K562 (cell line): ENCODE results near the gene PRMT5. TPM values are rescaled to one million over a fixed set of nuclear protein-coding genes. Genes with fewer than 3 reads are reported as not detected.

Experiments
- CHD1 ChIP-seq: fragments of 200-600 bp; sonication (generic); IDR thresholded peaks from one replicate; pipeline ENCODE4 v1.6.1; 2012; ENCODE audit warnings: mild to moderate bottlenecking, moderate library complexity, low read length, inconsistent platforms
- CSDE1 ChIP-seq, 2 experiments: fragments of 450-650 bp; IDR thresholded peaks; 2 replicates each; pipeline ENCODE4 v1.6.1; 2016; ENCODE audit warnings: mild to moderate bottlenecking in 1 of 2
- FOXA1 ChIP-seq: fragments of 450-650 bp; IDR thresholded peaks from 2 replicates; pipeline ENCODE4 v1.6.1; 2016; ENCODE audit warnings: mild to moderate bottlenecking, borderline replicate concordance
- KLF6 ChIP-seq: fragments of 250-450 bp; sonication (Bioruptor Pico); IDR thresholded peaks from 2 replicates; pipeline ENCODE4 v1.4.0; 2020; ENCODE audit warnings: mild to moderate bottlenecking, moderate library complexity, borderline replicate concordance
- NFATC3 ChIP-seq: fragments of 450-650 bp; IDR thresholded peaks from 2 replicates; pipeline ENCODE4 v1.6.1; 2017; ENCODE audit warnings: mild to moderate bottlenecking
- NUFIP1 ChIP-seq: fragments of 450-650 bp; IDR thresholded peaks from 2 replicates; pipeline ENCODE4 v1.6.1; 2018; ENCODE audit not compliant: partially characterized antibody
- SAFB ChIP-seq: fragments of 200-400 bp; formaldehyde crosslinking; IDR thresholded peaks from 2 replicates; pipeline ENCODE4 v1.6.1; 2017; ENCODE audit warnings: low read depth, low read length, borderline replicate concordance
- ZBED1 ChIP-seq: IDR thresholded peaks from 2 replicates; pipeline ENCODE4 v1.6.1; 2014
- ZC3H11A ChIP-seq: IDR thresholded peaks from 2 replicates; pipeline ENCODE4 v1.6.1; 2012; ENCODE audit warnings: low read depth, low read length, improper control_type of control experiment
- ZNF133 ChIP-seq: fragments of 250-450 bp; sonication (Bioruptor Pico); IDR thresholded peaks from 2 replicates; pipeline ENCODE4 v1.4.0; 2020; ENCODE audit warnings: mild to moderate bottlenecking
- polyA plus RNA-seq, 8 experiments: library from polyadenylated mRNA; depleted of rRNA in 4 of 8; stranded (reverse) in 5 of 8; unstranded in 3 of 8; fragments of >200 nt; fragmentation: Nextera tagmentation in 2 of 8; fragmentation: Illumina TruSeq in 1 of 8; extraction: Ambion mirVana in 2 of 8; extraction: Trizol in 1 of 8; gene quantifications; 2 replicates each; pipeline versions ENCODE4 v1.2.1 to v1.2.3, GENCODE V29; 2011 to 2014; ENCODE audit warnings: inconsistent platforms in 1 of 8, missing spikeins in 1 of 8
- total RNA-seq, 7 experiments: library from RNA; depleted of rRNA in 6 of 7; stranded (reverse); fragments of >200 nt in 6 of 7; fragmentation: Illumina TruSeq in 2 of 7; extraction: Trizol in 2 of 7; gene quantifications; 2 replicates each; pipeline versions ENCODE4 v1.2.1 to v1.2.3, GENCODE V29; 2011 to 2021; ENCODE audit warnings: low replicate concordance in 1 of 7
- TF ChIP-seq, protein P1 (sequence below): fragments of 450-650 bp; IDR thresholded peaks from 2 replicates; pipeline ENCODE4 v1.6.1; 2017; ENCODE audit warnings: antibody characterized with exemption, mild to moderate bottlenecking
- TF ChIP-seq, protein P2 (sequence below): fragments of 450-650 bp; formaldehyde crosslinking; IDR thresholded peaks from 2 replicates; pipeline ENCODE4 v1.4.0; 2022; ENCODE audit warnings: mild to moderate bottlenecking, moderate library complexity
- TF ChIP-seq, protein P3 (sequence below), 2 experiments: IDR thresholded peaks; 2 replicates each; pipeline ENCODE4 v1.6.1; 2012; ENCODE audit warnings: improper control_type of control experiment in 2 of 2, low read depth in 2 of 2, low read length in 2 of 2, borderline replicate concordance in 1 of 2
- TF ChIP-seq, protein P4 (sequence below), 2 experiments: fragments of 450-650 bp in 1 of 2; sonication (generic) in 1 of 2; formaldehyde crosslinking in 1 of 2; IDR thresholded peaks in 1 of 2; conservative IDR thresholded peaks in 1 of 2; 2 replicates each; pipeline versions ENCODE4 v1.6.1 to v1.8.1; 2016 to 2023; ENCODE audit warnings: mild to moderate bottlenecking in 2 of 2, moderate library complexity in 2 of 2, inconsistent platforms in 1 of 2, missing genetic modification reagents in 1 of 2
- TF ChIP-seq, protein P5 (sequence below): IDR thresholded peaks from 2 replicates; pipeline ENCODE4 v1.6.1; 2012; ENCODE audit warnings: low read depth, low read length, improper control_type of control experiment, borderline replicate concordance

PRMT5 gene
- total and polyA plus RNA-seq, 9 of the 15 experiments (the other 6 are each of a cell fraction or from before 2014, with no cell fraction given): 114 to 552 (median 222) TPM

DNA sequence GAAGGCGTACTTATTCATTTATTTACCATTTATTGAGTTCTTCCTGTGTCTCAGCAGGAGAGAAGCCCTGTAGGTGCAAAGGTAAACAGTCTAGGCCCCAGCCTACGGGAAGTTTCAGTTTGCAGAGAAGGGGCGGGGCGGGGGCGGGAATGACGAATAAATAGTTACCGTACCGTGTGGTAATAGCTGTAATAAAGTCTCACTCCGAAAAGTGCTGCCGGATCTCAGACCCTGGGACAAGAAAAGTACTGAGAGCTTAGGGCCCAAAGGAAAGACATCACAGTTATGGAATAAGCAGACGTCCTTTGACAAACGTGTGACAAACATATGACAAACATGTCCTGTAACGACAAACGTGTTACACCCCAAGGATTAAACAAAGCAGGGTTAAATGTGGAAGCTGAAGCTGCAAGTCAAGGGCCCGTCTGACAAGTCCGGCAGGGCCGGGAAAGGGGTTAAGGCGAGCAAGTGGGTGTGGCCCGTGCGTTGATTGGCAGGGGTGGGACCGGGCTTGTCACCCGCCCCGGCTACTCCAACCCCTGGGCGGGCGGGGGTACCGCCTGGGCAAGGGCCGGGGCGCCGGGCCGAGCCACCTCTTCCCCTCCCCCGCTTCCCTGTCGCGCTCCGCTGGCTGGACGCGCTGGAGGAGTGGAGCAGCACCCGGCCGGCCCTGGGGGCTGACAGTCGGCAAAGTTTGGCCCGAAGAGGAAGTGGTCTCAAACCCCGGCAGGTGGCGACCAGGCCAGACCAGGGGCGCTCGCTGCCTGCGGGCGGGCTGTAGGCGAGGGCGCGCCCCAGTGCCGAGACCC, 57.7 kb downstream of the PRMT5 start, which contains the start of gene LRP10 (continued):
- TF ChIP-seq, protein P1, sequence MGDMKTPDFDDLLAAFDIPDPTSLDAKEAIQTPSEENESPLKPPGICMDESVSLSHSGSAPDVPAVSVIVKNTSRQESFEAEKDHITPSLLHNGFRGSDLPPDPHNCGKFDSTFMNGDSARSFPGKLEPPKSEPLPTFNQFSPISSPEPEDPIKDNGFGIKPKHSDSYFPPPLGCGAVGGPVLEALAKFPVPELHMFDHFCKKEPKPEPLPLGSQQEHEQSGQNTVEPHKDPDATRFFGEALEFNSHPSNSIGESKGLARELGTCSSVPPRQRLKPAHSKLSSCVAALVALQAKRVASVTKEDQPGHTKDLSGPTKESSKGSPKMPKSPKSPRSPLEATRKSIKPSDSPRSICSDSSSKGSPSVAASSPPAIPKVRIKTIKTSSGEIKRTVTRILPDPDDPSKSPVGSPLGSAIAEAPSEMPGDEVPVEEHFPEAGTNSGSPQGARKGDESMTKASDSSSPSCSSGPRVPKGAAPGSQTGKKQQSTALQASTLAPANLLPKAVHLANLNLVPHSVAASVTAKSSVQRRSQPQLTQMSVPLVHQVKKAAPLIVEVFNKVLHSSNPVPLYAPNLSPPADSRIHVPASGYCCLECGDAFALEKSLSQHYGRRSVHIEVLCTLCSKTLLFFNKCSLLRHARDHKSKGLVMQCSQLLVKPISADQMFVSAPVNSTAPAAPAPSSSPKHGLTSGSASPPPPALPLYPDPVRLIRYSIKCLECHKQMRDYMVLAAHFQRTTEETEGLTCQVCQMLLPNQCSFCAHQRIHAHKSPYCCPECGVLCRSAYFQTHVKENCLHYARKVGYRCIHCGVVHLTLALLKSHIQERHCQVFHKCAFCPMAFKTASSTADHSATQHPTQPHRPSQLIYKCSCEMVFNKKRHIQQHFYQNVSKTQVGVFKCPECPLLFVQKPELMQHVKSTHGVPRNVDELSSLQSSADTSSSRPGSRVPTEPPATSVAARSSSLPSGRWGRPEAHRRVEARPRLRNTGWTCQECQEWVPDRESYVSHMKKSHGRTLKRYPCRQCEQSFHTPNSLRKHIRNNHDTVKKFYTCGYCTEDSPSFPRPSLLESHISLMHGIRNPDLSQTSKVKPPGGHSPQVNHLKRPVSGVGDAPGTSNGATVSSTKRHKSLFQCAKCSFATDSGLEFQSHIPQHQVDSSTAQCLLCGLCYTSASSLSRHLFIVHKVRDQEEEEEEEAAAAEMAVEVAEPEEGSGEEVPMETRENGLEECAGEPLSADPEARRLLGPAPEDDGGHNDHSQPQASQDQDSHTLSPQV: no peak
- TF ChIP-seq, protein P2, sequence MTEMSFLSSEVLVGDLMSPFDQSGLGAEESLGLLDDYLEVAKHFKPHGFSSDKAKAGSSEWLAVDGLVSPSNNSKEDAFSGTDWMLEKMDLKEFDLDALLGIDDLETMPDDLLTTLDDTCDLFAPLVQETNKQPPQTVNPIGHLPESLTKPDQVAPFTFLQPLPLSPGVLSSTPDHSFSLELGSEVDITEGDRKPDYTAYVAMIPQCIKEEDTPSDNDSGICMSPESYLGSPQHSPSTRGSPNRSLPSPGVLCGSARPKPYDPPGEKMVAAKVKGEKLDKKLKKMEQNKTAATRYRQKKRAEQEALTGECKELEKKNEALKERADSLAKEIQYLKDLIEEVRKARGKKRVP (CRISPR knock-in tag): 0 out of 2 replicates have a peak, but pooled peaks have one; percentile 29
- TF ChIP-seq FOXA1 (no peak), NUFIP1 (no peak), ZC3H11A (no peak), CHD1 (peak; percentile 36), ZBED1 (no peak; the same call in 1 of the 2 replicates), CSDE1 (IDR thresholded peaks at IDR 0.05) (no peak), ZNF133 (CRISPR knock-in tag) (no peak), NFATC3 (0 out of 2 replicates have a peak, but pooled peaks have one; percentile 57), SAFB (no peak), KLF6 (peak; percentile 69; the same call in 1 of the 2 replicates)
- TF ChIP-seq, protein P3, sequence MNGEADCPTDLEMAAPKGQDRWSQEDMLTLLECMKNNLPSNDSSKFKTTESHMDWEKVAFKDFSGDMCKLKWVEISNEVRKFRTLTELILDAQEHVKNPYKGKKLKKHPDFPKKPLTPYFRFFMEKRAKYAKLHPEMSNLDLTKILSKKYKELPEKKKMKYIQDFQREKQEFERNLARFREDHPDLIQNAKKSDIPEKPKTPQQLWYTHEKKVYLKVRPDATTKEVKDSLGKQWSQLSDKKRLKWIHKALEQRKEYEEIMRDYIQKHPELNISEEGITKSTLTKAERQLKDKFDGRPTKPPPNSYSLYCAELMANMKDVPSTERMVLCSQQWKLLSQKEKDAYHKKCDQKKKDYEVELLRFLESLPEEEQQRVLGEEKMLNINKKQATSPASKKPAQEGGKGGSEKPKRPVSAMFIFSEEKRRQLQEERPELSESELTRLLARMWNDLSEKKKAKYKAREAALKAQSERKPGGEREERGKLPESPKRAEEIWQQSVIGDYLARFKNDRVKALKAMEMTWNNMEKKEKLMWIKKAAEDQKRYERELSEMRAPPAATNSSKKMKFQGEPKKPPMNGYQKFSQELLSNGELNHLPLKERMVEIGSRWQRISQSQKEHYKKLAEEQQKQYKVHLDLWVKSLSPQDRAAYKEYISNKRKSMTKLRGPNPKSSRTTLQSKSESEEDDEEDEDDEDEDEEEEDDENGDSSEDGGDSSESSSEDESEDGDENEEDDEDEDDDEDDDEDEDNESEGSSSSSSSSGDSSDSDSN (IDR thresholded peaks at IDR 0.05; ENCODE audit: borderline replicate concordance in 1 of 2, low read depth in 2 of 2, low read length in 2 of 2): peak; percentile 81 to 88; a peak in 2 of 4 replicates
- TF ChIP-seq, protein P4, sequence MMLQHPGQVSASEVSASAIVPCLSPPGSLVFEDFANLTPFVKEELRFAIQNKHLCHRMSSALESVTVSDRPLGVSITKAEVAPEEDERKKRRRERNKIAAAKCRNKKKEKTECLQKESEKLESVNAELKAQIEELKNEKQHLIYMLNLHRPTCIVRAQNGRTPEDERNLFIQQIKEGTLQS (IDR thresholded peaks at IDR 0.05): peak; percentile 35; the same call in 1 of the 2 replicates
- TF ChIP-seq, protein P4 (CRISPR knock-in tag; conservative IDR thresholded peaks at IDR 0.05): no peak
- TF ChIP-seq, protein P5, sequence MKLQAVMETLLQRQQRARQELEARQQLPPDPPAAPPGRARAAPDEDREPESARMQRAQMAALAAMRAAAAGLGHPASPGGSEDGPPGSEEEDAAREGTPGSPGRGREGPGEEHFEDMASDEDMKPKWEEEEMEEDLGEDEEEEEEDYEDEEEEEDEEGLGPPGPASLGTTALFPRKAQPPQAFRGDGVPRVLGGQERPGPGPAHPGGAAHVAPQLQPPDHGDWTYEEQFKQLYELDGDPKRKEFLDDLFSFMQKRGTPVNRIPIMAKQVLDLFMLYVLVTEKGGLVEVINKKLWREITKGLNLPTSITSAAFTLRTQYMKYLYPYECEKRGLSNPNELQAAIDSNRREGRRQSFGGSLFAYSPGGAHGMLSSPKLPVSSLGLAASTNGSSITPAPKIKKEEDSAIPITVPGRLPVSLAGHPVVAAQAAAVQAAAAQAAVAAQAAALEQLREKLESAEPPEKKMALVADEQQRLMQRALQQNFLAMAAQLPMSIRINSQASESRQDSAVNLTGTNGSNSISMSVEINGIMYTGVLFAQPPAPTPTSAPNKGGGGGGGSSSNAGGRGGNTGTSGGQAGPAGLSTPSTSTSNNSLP: peak; percentile 44; the same call in 1 of the 2 replicates
